ENCODE data around the gene OSBPL10.

Gene OSBPL10

DNA sequence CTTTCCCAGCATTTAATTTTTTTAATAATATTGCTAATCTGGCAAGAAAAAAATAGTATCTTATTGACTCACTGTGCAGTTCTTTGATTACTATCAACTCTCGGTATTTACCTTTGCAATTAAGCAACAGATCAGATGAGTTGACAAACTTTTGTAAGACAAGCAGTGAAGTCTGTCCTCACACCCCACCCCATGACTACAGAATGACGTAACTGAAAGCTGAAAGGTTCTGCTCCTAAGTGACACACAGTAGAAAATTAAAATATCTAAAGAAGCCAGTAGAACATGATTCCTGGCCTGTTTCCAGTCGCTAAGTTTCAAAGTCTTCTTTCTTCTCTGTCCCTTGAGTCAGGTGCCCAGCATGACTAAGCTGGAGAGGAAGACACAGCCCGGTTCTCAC lies 312.8 kb downstream of the OSBPL10 start:
- WGBS = 96% methylated on average over 4 of the region's 4 CpGs

DNA sequence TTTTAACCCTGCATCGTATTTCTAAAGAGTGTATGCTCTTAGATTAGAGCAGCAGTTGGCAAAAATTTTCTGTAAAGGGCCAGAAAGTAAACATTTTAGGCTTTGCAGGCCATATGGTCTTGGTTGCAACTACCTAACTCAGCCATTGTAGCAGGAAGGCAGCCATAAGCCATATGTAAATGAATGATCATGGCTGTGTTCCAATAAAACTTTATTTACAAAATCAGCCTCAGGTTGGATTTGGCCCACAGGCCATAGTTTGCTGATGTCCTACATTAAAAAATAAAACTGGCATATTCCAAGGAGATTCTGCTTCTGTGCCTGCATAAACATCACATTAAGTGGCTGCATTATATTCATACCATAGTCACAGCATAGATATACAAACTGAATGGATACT lies 313.5 kb downstream of the OSBPL10 start:
- no peak overlapping the region for H3K23ac ChIP-seq (ENCODE audit: low read length in 2 of 2)
- H2AFZ ChIP-seq (ENCODE audit: low read depth, low read length) = no peak overlapping the region
- H3K27me3 ChIP-seq (ENCODE audit: control insufficient read depth in 1 of 2, insufficient read depth in 1 of 2, low read length in 2 of 2) = no peaks in the 10 kb centered on the region
- H3K4me1 ChIP-seq (ENCODE audit: control insufficient read depth, insufficient read depth, low read depth, low read length) = no peaks in the 10 kb centered on the region
- no peak overlapping the region for H3K14ac ChIP-seq (ENCODE audit: low read length in 2 of 2)
- H3K4ac ChIP-seq (ENCODE audit: low read depth in 1 of 2, low read length in 2 of 2) = no peak overlapping the region
- H3K79me1 ChIP-seq (replicated peaks; ENCODE audit: low read length, poor library complexity, severe bottlenecking) = peaks cover 8% of the 10 kb centered on the region
- H4K91ac ChIP-seq (ENCODE audit: low read length) = no peak overlapping the region
- no peak overlapping the region for H2AK5ac ChIP-seq (ENCODE audit: low read length, severe bottlenecking)
- no peak overlapping the region for H2BK15ac ChIP-seq (ENCODE audit: low read depth, poor library complexity, severe bottlenecking)
- 67% methylated on average over 1 of the region's 1 CpG for WGBS
- H3K18ac ChIP-seq (ENCODE audit: low read depth in 1 of 2, low read length in 2 of 2) = no peak overlapping the region
- no peak overlapping the region for H3K4me2 ChIP-seq (ENCODE audit: low read length, poor library complexity, severe bottlenecking)
- no peak for DNase-seq
- no peak overlapping the region for H2BK5ac ChIP-seq (ENCODE audit: low read depth, low read length, poor library complexity, severe bottlenecking)
- H3K9me3 ChIP-seq (ENCODE audit: control insufficient read depth, low read length) = no peaks in the 10 kb centered on the region
- peaks cover 0 to 31% of the 10 kb centered on the region in 2 experiments for H3K36me3 ChIP-seq (ENCODE audit: control insufficient read depth in 1 of 2, insufficient read depth in 2 of 2, low read depth in 1 of 2, low read length in 2 of 2)
- no peak overlapping the region for H3K4me3 ChIP-seq (ENCODE audit: insufficient read depth in 1 of 2, low read depth in 1 of 2, low read length in 2 of 2)
- no peak overlapping the region for H3K9ac ChIP-seq (ENCODE audit: low read length)
- H4K8ac ChIP-seq (ENCODE audit: low read length) = no peak overlapping the region
- H2BK12ac ChIP-seq (ENCODE audit: low read length in 2 of 2) = no peak overlapping the region
- no peak overlapping the region for H3K27ac ChIP-seq (ENCODE audit: low read length, poor library complexity, severe bottlenecking)
- H2BK120ac ChIP-seq (ENCODE audit: low read depth, low read length) = no peak overlapping the region

More for the DNA sequence above, 312.8 kb downstream of the OSBPL10 start:
- no peak overlapping the region for H3K14ac ChIP-seq (ENCODE audit: low read length in 2 of 2)
- no peaks in the 10 kb centered on the region for H3K4me1 ChIP-seq (ENCODE audit: control insufficient read depth, insufficient read depth, low read depth, low read length)
- H2AK5ac ChIP-seq (ENCODE audit: low read length, severe bottlenecking) = no peak overlapping the region
- no peaks in the 10 kb centered on the region for H3K9me3 ChIP-seq (ENCODE audit: control insufficient read depth, low read length)
- H3K4me3 ChIP-seq (ENCODE audit: insufficient read depth in 1 of 2, low read depth in 1 of 2, low read length in 2 of 2) = no peak overlapping the region
- H4K8ac ChIP-seq (ENCODE audit: low read length) = no peak overlapping the region
- H2AFZ ChIP-seq (ENCODE audit: low read depth, low read length) = no peak overlapping the region
- H3K27ac ChIP-seq (ENCODE audit: low read length, poor library complexity, severe bottlenecking) = no peak overlapping the region
- H3K18ac ChIP-seq (ENCODE audit: low read depth in 1 of 2, low read length in 2 of 2) = no peak overlapping the region
- H2BK120ac ChIP-seq (ENCODE audit: low read depth, low read length) = no peak overlapping the region
- H3K36me3 ChIP-seq (ENCODE audit: control insufficient read depth in 1 of 2, insufficient read depth in 2 of 2, low read depth in 1 of 2, low read length in 2 of 2) = peaks cover 0 to 31% of the 10 kb centered on the region in 2 experiments
- no peak overlapping the region for H3K4ac ChIP-seq (ENCODE audit: low read depth in 1 of 2, low read length in 2 of 2)
- no peak overlapping the region for H3K9ac ChIP-seq (ENCODE audit: low read length)
- H4K91ac ChIP-seq (ENCODE audit: low read length) = no peak overlapping the region
- H2BK5ac ChIP-seq (ENCODE audit: low read depth, low read length, poor library complexity, severe bottlenecking) = no peak overlapping the region
- no peak overlapping the region for H2BK15ac ChIP-seq (ENCODE audit: low read depth, poor library complexity, severe bottlenecking)
- no peak overlapping the region for H3K23ac ChIP-seq (ENCODE audit: low read length in 2 of 2)
- no peak for DNase-seq
- H3K4me2 ChIP-seq (ENCODE audit: low read length, poor library complexity, severe bottlenecking) = no peak overlapping the region
- H3K79me1 ChIP-seq (replicated peaks; ENCODE audit: low read length, poor library complexity, severe bottlenecking) = peaks cover 8% of the 10 kb centered on the region
- no peak overlapping the region for H2BK12ac ChIP-seq (ENCODE audit: low read length in 2 of 2)
- H3K27me3 ChIP-seq (ENCODE audit: control insufficient read depth in 1 of 2, insufficient read depth in 1 of 2, low read length in 2 of 2) = no peaks in the 10 kb centered on the region

DNA sequence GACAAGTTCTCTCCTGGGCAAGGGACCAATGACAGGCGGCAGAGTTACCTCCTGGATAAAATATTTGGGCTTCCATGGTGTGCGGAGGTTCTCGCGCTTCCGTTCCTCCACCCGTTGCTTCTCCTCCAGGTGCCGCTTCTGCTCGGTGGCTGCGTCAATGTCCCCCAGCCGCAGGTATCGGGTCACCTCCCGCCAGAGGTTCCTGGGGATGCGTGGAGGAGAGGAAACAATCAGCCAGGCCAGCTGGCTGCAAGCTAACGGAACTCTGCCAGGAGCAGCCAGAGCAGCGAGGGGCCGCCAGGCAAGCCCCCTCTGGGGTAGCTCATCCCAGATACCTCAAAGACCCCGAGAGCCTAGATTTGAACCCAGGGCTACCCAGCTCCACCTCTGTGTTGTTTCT lies 317.0 kb downstream of the OSBPL10 start:
- Histone ChIP-seq H3K36me3 (ENCODE audit: control insufficient read depth in 1 of 2, insufficient read depth in 2 of 2, low read depth in 1 of 2, low read length in 2 of 2) (peaks cover 0 to 27% of the 10 kb centered on the region in 2 experiments), H4K91ac (ENCODE audit: low read length) (no peak overlapping the region), H3K4me2 (ENCODE audit: low read length, poor library complexity, severe bottlenecking) (no peak overlapping the region), H3K23ac (ENCODE audit: low read length in 2 of 2) (no peak overlapping the region), H3K79me1 (replicated peaks; ENCODE audit: low read length, poor library complexity, severe bottlenecking) (no peaks in the 10 kb centered on the region), H2BK5ac (ENCODE audit: low read depth, low read length, poor library complexity, severe bottlenecking) (no peak overlapping the region), H2AK5ac (ENCODE audit: low read length, severe bottlenecking) (no peak overlapping the region), H3K18ac (ENCODE audit: low read depth in 1 of 2, low read length in 2 of 2) (no peak overlapping the region), H3K14ac (ENCODE audit: low read length in 2 of 2) (no peak overlapping the region), H2BK12ac (ENCODE audit: low read length in 2 of 2) (no peak overlapping the region), H3K9ac (ENCODE audit: low read length) (no peak overlapping the region), H3K27me3 (ENCODE audit: control insufficient read depth in 1 of 2, insufficient read depth in 1 of 2, low read length in 2 of 2) (no peaks in the 10 kb centered on the region), H3K27ac (ENCODE audit: low read length, poor library complexity, severe bottlenecking) (no peak overlapping the region), H3K4me3 (ENCODE audit: insufficient read depth in 1 of 2, low read depth in 1 of 2, low read length in 2 of 2) (no peak overlapping the region), H4K8ac (ENCODE audit: low read length) (no peak overlapping the region), H2AFZ (ENCODE audit: low read depth, low read length) (no peak overlapping the region), H3K4me1 (ENCODE audit: control insufficient read depth, insufficient read depth, low read depth, low read length) (no peaks in the 10 kb centered on the region), H2BK15ac (ENCODE audit: low read depth, poor library complexity, severe bottlenecking) (no peak overlapping the region), H3K9me3 (ENCODE audit: control insufficient read depth, low read length) (no peaks in the 10 kb centered on the region), H2BK120ac (ENCODE audit: low read depth, low read length) (no peak overlapping the region), H3K4ac (ENCODE audit: low read depth in 1 of 2, low read length in 2 of 2) (no peak overlapping the region)
- DNase-seq = no peak
- WGBS = 97% methylated on average over 17 of the region's 17 CpGs

DNA sequence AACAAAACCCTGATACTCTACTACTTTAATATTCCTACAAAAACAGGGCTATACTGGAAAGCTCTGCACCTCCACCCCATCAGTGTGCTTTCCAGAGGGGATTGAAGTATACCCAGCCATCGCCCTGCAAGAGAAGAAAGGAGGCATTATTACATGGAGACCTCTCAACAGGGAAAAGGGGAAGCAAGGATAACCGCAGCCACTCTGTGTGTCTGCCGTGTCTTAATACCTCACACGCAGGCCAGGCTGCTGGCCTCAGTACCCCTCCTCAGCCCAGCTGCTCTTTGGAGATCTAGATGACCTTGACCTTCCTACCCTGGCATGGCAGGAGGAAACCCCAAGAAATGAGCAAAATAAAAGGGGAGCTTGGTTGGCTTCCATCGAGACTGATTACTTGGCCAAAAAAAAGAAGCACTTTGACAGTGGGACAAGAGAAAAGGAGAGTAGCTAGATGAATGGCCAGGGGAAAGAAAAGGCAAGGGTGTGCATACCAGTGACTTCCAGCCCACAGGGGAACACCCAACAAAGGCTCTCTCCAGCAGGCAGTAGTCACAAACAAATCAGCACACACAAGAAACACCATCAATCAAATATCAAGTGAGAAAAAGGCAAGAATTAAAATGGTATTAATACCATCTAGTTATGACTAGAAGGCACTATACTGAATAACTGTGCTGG lies 318.9 kb downstream of the OSBPL10 start:
- Histone ChIP-seq H3K79me1 (replicated peaks; ENCODE audit: low read length, poor library complexity, severe bottlenecking) (no peaks in the 10 kb centered on the region), H3K9ac (ENCODE audit: low read length) (no peak overlapping the region), H3K4me2 (ENCODE audit: low read length, poor library complexity, severe bottlenecking) (no peak overlapping the region), H3K4me1 (ENCODE audit: control insufficient read depth, insufficient read depth, low read depth, low read length) (no peaks in the 10 kb centered on the region), H3K27ac (ENCODE audit: low read length, poor library complexity, severe bottlenecking) (no peak overlapping the region), H2BK120ac (ENCODE audit: low read depth, low read length) (no peak overlapping the region), H3K36me3 (ENCODE audit: control insufficient read depth in 1 of 2, insufficient read depth in 2 of 2, low read depth in 1 of 2, low read length in 2 of 2) (peaks cover 0 to 27% of the 10 kb centered on the region in 2 experiments), H2BK15ac (ENCODE audit: low read depth, poor library complexity, severe bottlenecking) (no peak overlapping the region), H2BK12ac (ENCODE audit: low read length in 2 of 2) (no peak overlapping the region), H3K23ac (ENCODE audit: low read length in 2 of 2) (no peak overlapping the region), H4K91ac (ENCODE audit: low read length) (no peak overlapping the region), H3K14ac (ENCODE audit: low read length in 2 of 2) (no peak overlapping the region), H3K9me3 (ENCODE audit: control insufficient read depth, low read length) (peaks cover 5% of the 10 kb centered on the region), H2AK5ac (ENCODE audit: low read length, severe bottlenecking) (no peak overlapping the region), H3K4ac (ENCODE audit: low read depth in 1 of 2, low read length in 2 of 2) (no peak overlapping the region), H2BK5ac (ENCODE audit: low read depth, low read length, poor library complexity, severe bottlenecking) (no peak overlapping the region), H2AFZ (ENCODE audit: low read depth, low read length) (no peak overlapping the region), H3K27me3 (ENCODE audit: control insufficient read depth in 1 of 2, insufficient read depth in 1 of 2, low read length in 2 of 2) (no peaks in the 10 kb centered on the region), H4K8ac (ENCODE audit: low read length) (no peak overlapping the region), H3K18ac (ENCODE audit: low read depth in 1 of 2, low read length in 2 of 2) (no peak overlapping the region), H3K4me3 (ENCODE audit: insufficient read depth in 1 of 2, low read depth in 1 of 2, low read length in 2 of 2) (no peak overlapping the region)
- 97% methylated on average over 5 of the region's 5 CpGs for WGBS
- DNase-seq = no peak
